Tibial nerve (tissue), 4 donors: ENCODE data around the gene PPP1R2. TPM values are rescaled to one million over a fixed set of nuclear protein-coding genes. Genes with fewer than 3 reads are reported as not detected.
"Not testable (repeated sequence)": the region's sequence is repeated elsewhere in the genome, so short reads cannot be mapped to it uniquely, and the experiment has no call there.

ENCODE experiments used
- DNase-seq, 2 donors: peaks; one replicate each; pipeline ENCODE4 v3.0.0-alpha.2; 2019; ENCODE audit warnings: low spot score in 2 of 2
- H3K27ac ChIP-seq, 4 donors: fragments of 200-600 bp; sonication (generic) in 3 of 4; one replicate each; pipeline ENCODE4 v1.5.1; 2017 to 2019; ENCODE audit warnings: mild to moderate bottlenecking in 1 of 4
- H3K27me3 ChIP-seq, 2 donors: fragments of 200-600 bp; sonication (generic) in 1 of 2; one replicate each; pipeline versions ENCODE4 v1.5.1 to v1.6.0; 2017 to 2019
- H3K36me3 ChIP-seq, 3 donors: fragments of 200-600 bp; sonication (generic); one replicate each; pipeline ENCODE4 v1.5.1; 2018 to 2019
- H3K4me1 ChIP-seq, 4 donors: fragments of 200-600 bp; sonication (generic) in 3 of 4; one replicate each; pipeline ENCODE4 v1.5.1; 2017 to 2019
- H3K4me3 ChIP-seq, 4 donors: fragments of 200-600 bp; sonication (generic) in 3 of 4; one replicate each; pipeline ENCODE4 v1.5.1; 2017 to 2019; ENCODE audit warnings: mild to moderate bottlenecking in 1 of 4, moderate library complexity in 1 of 4
- H3K9me3 ChIP-seq, 4 donors: fragments of 200-600 bp; sonication (generic) in 3 of 4; one replicate each; pipeline ENCODE4 v1.5.1; 2017 to 2019
- EP300 ChIP-seq, 2 donors: sonication (generic); formaldehyde crosslinking; IDR thresholded peaks; one replicate each; pipeline ENCODE4 v1.6.1; 2017; ENCODE audit warnings: antibody characterized with exemption in 2 of 2, mild to moderate bottlenecking in 1 of 2
- POLR2A ChIP-seq, 2 donors: fragments of 450-650 bp; IDR thresholded peaks; one replicate each; pipeline ENCODE4 v1.6.1; 2017; ENCODE audit warnings: antibody characterized with exemption in 2 of 2, mild to moderate bottlenecking in 2 of 2, moderate library complexity in 2 of 2
- WGBS, 2 donors: methylation state at CpG; one replicate each; pipeline ENCODE4 v1.1.5; 2018; 5-methylcytosine and 5-hydroxymethylcytosine counted together
- total RNA-seq, 4 donors: library from RNA; depleted of rRNA; stranded (reverse); fragments of >200 nt; gene quantifications; one replicate each; pipeline ENCODE4 v1.1.0, GENCODE V29; 2016
- TF ChIP-seq, protein P1 (sequence below), 5 experiments: fragments of 200-600 bp in 3 of 5; fragments of 450-650 bp in 2 of 5; sonication (generic) in 3 of 5; IDR thresholded peaks; one replicate each; pipeline ENCODE4 v1.5.1; 2016 to 2019; ENCODE audit warnings: antibody characterized with exemption in 5 of 5, mild to moderate bottlenecking in 3 of 5, moderate library complexity in 2 of 5

Gene PPP1R2
- total RNA-seq, 4 donors from 2014 or later = 66.6 to 98.1 (median 87.4) TPM

DNA sequence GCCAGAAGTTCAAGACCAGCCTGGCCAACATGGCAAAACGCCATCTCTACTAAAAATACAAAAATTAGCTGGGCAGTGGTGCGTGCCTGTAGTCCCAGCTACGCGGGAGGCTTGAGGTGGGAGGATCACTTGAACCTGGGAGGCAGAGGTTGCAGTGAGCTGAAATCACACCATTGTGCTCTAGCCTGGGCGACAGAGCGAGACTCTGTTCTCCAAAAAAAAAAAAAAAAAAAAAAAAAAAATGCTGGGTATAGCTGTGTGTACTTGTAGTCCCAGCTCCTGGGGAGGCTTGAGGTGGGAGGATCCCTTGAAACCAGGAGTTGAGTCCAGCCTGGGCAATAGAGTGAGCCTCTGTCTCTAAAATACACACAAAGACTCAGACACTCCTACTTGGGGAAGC lies 32.0 kb downstream of the PPP1R2 start:
- Histone ChIP-seq H3K9me3 (no peaks in the 10 kb centered on the region), H3K4me1 (peaks cover 0 to 3% (median 0%) of the 10 kb centered on the region in 4 donors), H3K27me3 (no peaks in the 10 kb centered on the region), H3K27ac (no peak overlapping the region), H3K36me3 (peaks cover 0 to 55% (median 10%) of the 10 kb centered on the region in 3 donors), H3K4me3 (no peak overlapping the region)
- TF ChIP-seq, protein P1, sequence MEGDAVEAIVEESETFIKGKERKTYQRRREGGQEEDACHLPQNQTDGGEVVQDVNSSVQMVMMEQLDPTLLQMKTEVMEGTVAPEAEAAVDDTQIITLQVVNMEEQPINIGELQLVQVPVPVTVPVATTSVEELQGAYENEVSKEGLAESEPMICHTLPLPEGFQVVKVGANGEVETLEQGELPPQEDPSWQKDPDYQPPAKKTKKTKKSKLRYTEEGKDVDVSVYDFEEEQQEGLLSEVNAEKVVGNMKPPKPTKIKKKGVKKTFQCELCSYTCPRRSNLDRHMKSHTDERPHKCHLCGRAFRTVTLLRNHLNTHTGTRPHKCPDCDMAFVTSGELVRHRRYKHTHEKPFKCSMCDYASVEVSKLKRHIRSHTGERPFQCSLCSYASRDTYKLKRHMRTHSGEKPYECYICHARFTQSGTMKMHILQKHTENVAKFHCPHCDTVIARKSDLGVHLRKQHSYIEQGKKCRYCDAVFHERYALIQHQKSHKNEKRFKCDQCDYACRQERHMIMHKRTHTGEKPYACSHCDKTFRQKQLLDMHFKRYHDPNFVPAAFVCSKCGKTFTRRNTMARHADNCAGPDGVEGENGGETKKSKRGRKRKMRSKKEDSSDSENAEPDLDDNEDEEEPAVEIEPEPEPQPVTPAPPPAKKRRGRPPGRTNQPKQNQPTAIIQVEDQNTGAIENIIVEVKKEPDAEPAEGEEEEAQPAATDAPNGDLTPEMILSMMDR (IDR thresholded peaks at IDR 0.05) = no peak
- 90 to 100% methylated on average over 6 of the region's 6 CpGs for WGBS, 2 donors
- DNase-seq = no peak

DNA sequence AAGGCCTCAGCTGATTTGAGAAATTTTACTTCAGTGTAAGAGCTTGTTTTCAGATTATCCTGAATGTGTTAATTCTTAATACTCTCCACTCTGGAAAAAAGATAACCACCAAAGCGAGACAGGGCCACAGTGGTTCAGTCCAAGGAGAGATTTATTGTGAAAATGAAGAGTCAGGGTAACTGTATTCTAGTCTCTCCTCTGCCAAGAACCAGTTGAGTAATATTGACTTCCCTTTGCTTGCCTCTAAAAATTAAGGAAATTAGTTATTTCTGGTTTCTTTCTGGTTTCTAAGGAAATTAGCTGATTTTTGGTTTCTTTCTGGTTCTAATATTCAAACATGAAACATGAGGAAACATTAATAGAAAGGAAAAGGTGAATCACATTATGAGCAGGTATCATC lies 34.9 kb downstream of the PPP1R2 start:
- peaks cover 0 to 25% (median 0%) of the 10 kb centered on the region in 3 donors for H3K36me3 ChIP-seq
- H3K4me1 ChIP-seq = no peaks in the 10 kb centered on the region
- H3K27ac ChIP-seq = no peak overlapping the region
- no peak overlapping the region for H3K4me3 ChIP-seq
- TF ChIP-seq POLR2A (IDR thresholded peaks at IDR 0.05) = no peak
- no peak for TF ChIP-seq EP300 (IDR thresholded peaks at IDR 0.05)
- TF ChIP-seq, protein P1 (IDR thresholded peaks at IDR 0.05) = no peak
- WGBS, 2 donors = 68 to 73% methylated on average over 1 of the region's 1 CpG
- H3K27me3 ChIP-seq = no peaks in the 10 kb centered on the region
- H3K9me3 ChIP-seq = no peaks in the 10 kb centered on the region
- DNase-seq = no peak

DNA sequence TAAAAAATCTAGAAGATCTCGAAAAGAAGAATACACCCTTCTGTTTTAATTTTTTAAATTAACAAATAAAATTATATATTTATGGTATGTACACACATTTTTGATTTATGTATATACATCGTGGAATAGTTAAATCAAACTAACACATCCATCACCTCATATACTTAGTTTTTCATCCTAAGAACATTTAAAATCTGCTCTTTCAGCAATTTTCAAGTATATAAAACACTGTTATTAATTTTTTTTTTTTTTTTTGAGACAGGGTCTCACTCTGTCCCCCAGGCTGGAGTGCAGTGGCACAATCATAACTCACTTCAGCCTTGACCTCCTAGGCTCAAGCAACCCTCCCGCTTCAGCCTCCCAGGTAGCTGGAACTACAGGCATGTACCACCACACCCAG lies 67.5 kb downstream of the PPP1R2 start:
- no peak for DNase-seq
- no peak overlapping the region for H3K27ac ChIP-seq
- TF ChIP-seq EP300 (IDR thresholded peaks at IDR 0.05) (no peak), POLR2A (IDR thresholded peaks at IDR 0.05) (no peak)
- TF ChIP-seq, protein P1 (IDR thresholded peaks at IDR 0.05) = no peak
- no peaks in the 10 kb centered on the region for H3K36me3 ChIP-seq
- H3K27me3 ChIP-seq = no peaks in the 10 kb centered on the region
- H3K4me3 ChIP-seq = no peak overlapping the region
- H3K9me3 ChIP-seq = no peaks in the 10 kb centered on the region
- no peaks in the 10 kb centered on the region for H3K4me1 ChIP-seq
- 94 to 95% methylated on average over 3 of the region's 3 CpGs for WGBS, 2 donors

DNA sequence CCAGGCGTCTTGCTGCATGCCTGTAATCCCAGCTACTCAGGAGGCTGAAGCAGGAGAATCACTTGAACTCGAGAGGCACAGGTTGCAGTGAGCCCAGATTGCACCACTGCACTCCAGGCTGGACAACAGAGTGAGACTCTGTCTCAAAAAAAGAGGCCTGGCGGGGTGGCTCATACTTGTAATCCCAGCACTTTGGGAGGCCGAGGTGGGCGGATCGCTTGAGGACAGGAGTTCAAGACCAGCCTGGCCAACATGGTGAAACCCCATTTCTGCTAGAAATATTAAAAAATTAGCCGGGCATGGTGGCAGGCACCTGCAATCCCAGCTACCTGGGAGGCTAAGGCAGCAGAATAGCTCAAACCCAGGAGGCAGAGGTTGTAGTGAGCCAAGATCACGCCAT lies 68.0 kb downstream of the PPP1R2 start:
- H3K27me3 ChIP-seq, H3K9me3 ChIP-seq, H3K4me1 ChIP-seq, DNase-seq, H3K4me3 ChIP-seq, H3K36me3 ChIP-seq, H3K27ac ChIP-seq: not testable (repeated sequence)
- 80 to 85% methylated on average over 8 of the region's 8 CpGs for WGBS, 2 donors

DNA sequence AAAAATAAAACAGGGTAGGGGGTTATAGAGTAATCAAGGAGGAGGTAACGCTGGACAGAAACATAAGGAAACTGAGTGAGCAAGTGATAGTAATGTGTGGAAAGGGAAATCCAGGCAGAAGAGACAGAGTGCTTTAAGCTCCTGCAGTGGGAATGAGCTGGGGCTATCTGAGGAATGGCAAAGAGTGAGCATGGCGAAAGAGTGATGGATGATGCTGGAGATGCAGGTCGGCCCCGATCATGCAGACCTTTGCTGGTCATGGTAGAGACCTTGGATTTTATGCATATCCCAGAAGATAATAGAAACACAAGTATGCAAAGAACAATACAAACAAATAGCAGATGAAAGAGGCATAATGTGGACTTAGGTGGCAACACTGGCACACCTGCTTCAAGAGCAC lies 74.3 kb downstream of the PPP1R2 start:
- TF ChIP-seq, protein P1 (IDR thresholded peaks at IDR 0.05) = no peak
- no peak for TF ChIP-seq EP300 (IDR thresholded peaks at IDR 0.05)
- TF ChIP-seq POLR2A (IDR thresholded peaks at IDR 0.05) = no peak
- Histone ChIP-seq H3K4me3 (no peak overlapping the region), H3K27me3 (no peaks in the 10 kb centered on the region), H3K9me3 (no peaks in the 10 kb centered on the region), H3K27ac (no peak overlapping the region), H3K36me3 (no peaks in the 10 kb centered on the region), H3K4me1 (no peaks in the 10 kb centered on the region)
- DNase-seq = no peak
- 94 to 96% methylated on average over 4 of the region's 4 CpGs for WGBS, 2 donors

DNA sequence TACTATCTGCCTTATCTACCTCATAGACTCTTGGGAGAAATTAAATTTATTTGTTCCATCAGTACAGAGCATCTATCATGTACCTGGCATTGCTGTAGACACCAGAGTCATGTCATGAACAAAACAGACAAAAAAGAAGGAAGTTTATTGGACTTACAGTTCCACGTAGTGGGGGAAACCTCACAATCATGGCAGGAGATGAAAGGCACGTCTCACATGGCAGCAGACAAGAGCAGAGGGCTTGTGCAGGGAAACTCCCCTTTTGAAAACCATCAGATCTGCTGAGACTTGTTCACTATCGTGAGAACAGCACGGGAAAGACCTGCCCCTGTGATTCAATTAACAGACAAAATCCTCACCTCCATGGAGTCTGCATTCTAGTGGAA lies 74.7 kb downstream of the PPP1R2 start:
- Histone ChIP-seq H3K4me3 (no peak overlapping the region), H3K9me3 (no peaks in the 10 kb centered on the region), H3K36me3 (no peaks in the 10 kb centered on the region), H3K4me1 (no peaks in the 10 kb centered on the region), H3K27ac (no peak overlapping the region), H3K27me3 (no peaks in the 10 kb centered on the region)
- 66 to 82% methylated on average over 4 of the region's 4 CpGs for WGBS, 2 donors
- TF ChIP-seq, protein P1 (IDR thresholded peaks at IDR 0.05) = no peak
- no peak for TF ChIP-seq EP300 (IDR thresholded peaks at IDR 0.05)
- TF ChIP-seq POLR2A (IDR thresholded peaks at IDR 0.05) = no peak
- DNase-seq = no peak
